Activated CD4-positive, alpha-beta T cell treated with anti-CD3 and anti-CD28 coated beads for 1 hour (primary cell): Measurements from ENCODE around the gene TRMT61A.

Source experiments
- DNase-seq: peaks from one replicate; pipeline ENCODE4 v3.0.0-alpha.2; 2020

The TRMT61A gene

GRCh38 chr14:103569408-103569807 lies 40.4 kb downstream of the TRMT61A start:
- no peak for DNase-seq

GRCh38 chr14:103574104-103574503 lies 45.1 kb downstream of the TRMT61A start:
- DNase-seq = no peak

DNA sequence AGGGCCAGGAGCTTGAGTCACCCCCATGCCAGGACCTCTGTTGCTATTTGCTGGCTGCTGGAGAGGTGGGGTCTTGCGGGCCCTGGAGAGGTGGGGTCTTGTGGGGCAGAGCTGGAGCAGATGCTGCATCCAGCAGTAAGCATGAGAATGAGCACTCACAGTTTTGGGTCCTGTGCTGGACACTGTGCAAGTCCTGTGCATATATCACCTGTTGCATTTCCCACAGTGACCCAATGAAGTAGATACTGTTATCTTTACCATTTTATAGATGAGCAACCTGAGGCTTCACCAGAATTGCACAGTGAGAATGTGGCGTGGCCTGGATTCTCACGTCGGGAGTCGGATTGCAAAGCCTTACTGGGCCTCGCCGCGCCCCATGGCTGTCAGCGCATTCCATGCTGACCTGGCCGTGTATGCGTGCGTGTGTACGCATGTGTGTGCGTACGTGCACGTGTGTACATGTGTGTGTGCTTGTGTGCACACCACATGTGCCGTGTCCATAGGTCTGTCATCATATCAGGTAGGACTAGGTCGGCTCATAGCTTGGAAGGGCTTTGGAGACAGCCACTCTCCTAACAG lies 45.8 kb downstream of the TRMT61A start:
- DNase-seq = no peak

DNA sequence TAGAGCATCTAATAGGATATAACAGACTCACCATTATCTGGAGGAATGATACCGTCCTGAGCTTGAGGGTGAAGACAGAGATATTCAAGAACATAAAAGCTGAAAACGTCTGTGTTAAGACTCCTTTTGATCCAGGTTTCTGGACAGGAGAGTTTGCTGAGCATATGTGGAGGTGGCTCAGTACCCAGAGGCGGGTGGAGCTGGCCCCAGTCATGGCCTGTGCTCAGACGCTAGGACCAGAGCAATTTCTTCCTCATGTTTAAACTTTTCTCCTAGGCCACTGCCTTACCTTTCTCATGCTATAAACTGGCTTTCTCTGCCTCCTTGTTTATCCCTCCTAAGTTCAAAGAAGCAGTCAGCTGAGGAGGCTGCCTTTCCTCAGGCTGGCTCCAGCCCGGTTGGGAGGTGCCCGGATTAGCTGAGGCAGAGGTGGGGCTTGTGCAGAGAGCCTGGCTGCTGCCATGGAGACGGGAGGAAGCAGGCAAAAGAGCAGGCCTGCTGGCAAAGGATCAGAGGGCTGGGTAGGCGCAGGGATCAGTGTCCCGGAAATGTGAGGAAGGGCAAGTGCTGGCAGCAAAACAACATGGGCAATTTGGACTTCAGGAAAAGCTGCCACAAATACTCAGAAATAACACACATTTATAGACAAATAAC lies 47.5 kb downstream of the TRMT61A start:
- DNase-seq = no peak

GRCh38 chr14:103578401-103579075 lies 49.5 kb downstream of the TRMT61A start:
- no peak for DNase-seq

DNA sequence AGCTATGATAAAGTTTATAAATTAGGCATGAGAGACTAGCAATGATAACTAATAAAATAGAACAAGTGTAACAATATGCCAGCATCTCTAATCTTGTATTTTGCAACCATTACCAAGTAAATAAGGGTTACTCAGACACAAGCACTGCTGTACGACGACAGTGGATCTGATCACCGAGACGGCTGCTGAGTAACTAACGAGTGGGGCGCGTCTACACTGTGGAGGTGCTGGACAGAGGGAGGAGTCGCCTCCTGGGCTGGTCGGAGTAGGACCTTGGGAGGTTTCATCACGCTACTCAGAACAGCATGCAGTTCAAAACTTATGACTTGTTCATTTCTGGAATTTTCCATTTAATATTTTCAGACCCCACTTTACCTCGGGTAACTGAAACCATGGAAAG lies 52.2 kb downstream of the TRMT61A start:
- DNase-seq = no peak

- DNase-seq = no peak
Measured at GRCh38 chr14:103581954-103582703, 53.1 kb downstream of the TRMT61A start.

GRCh38 chr14:103584326-103584915 lies 55.4 kb downstream of the TRMT61A start:
- no peak for DNase-seq
